H1 (cell line): ENCODE measurements around the gene CYB5R3. TPM values are rescaled to one million over a fixed set of nuclear protein-coding genes. Genes with fewer than 3 reads are reported as not detected.

ENCODE experiments used
- CTCF ChIP-seq, 3 experiments: IDR thresholded peaks; 1 replicate in 2 of 3; 2 replicates in 1 of 3; pipeline versions ENCODE4 v1.5.1 to v1.6.1; 2011; ENCODE audit warnings: low read length in 3 of 3, mild to moderate bottlenecking in 3 of 3, inconsistent platforms in 2 of 3, low read depth in 1 of 3, moderate library complexity in 1 of 3; ENCODE audit not compliant: insufficient read depth in 1 of 3; ENCODE audit errors: control extremely low read depth in 1 of 3
- SP2 ChIP-seq: IDR thresholded peaks from 2 replicates; pipeline ENCODE4 v1.6.1; 2012; ENCODE audit warnings: mild to moderate bottlenecking, low read length, inconsistent platforms
- YY1 ChIP-seq: IDR thresholded peaks from 2 replicates; pipeline ENCODE4 v1.6.1; 2011; ENCODE audit warnings: low read depth, mild to moderate bottlenecking, low read length
- ZNF274 ChIP-seq: IDR thresholded peaks from 2 replicates; pipeline ENCODE4 v1.7.0; 2012; ENCODE audit warnings: low read length, borderline replicate concordance; ENCODE audit errors: extremely low read depth
- polyA plus RNA-seq, 7 experiments: library from polyadenylated mRNA; depleted of rRNA in 3 of 7; stranded (reverse) in 5 of 7; unstranded in 2 of 7; fragments of >200 nt in 5 of 7; fragments of 200-250 nt in 2 of 7; gene quantifications; 1 replicate in 5 of 7; 2 replicates in 1 of 7; 4 replicates in 1 of 7; pipeline versions ENCODE4 v1.2.1 to v1.2.3, GENCODE V29; 2011 to 2013; ENCODE audit warnings: missing spikeins in 2 of 7, mixed read lengths in 2 of 7
- total RNA-seq: library from RNA; stranded (reverse); fragmentation: NEBNext Ultra II Directional; extraction: Animal tissue kit (Norgen Biotek cat#: 25700); gene quantifications from 2 replicates; pipeline ENCODE4 v1.2.1, GENCODE V29; 2021

CYB5R3 gene
- total and polyA plus RNA-seq, 2 of the 8 experiments (the other 6 are each of a cell fraction or from before 2014, with no cell fraction given) = 75.3 to 113 TPM

DNA sequence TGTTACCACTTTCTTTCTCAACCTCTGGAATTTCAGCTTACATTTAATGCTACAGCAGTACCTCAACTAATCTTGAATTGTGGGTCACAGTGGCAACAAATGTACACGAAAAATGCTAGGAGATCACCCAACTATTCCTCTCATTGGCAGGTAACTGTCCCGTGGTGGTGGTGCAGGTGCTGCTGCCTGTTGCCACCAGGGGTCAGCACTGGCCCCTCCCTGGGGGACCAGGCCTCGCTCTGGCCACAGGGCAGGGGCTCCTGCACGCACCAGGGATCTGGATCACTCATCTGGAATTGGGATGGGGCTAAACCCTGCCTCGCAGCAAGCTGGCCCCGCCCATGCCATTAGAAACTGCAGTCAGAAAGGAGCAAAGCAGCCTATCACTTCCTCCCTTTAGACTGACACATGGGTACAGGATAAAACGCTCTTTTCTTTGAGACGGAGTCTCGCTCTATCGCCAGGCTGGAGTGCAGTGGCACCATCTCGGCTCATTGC is 27.6 kb downstream of the CYB5R3 start (continued):
- peak; percentile 92 to 99 (median 98) for TF ChIP-seq CTCF (IDR thresholded peaks at IDR 0.05; ENCODE audit: control extremely low read depth in 1 of 3, insufficient read depth in 1 of 3, low read depth in 1 of 3, low read length in 3 of 3)
- TF ChIP-seq SP2 = no peak
- peak; percentile 39; the same call in 1 of the 2 replicates for TF ChIP-seq YY1
- no peak for TF ChIP-seq ZNF274
